Gastrocnemius medialis (tissue), 4 donors: ENCODE data around the gene ZNF75A. TPM values are rescaled to one million over a fixed set of nuclear protein-coding genes. Genes with fewer than 3 reads are reported as not detected.

Experiments used
- ATAC-seq, 2 donors: fragments of 150-250 bp; one replicate each; pipeline ENCODE4 v1.9.1; 2016
- DNase-seq, 2 donors: peaks; one replicate each; pipeline ENCODE4 v3.0.0-alpha.2; 2019
- H3K27ac ChIP-seq, 4 donors: fragments of 200-600 bp; sonication (generic); 1 replicate in 1 of 4; 2 replicates in 3 of 4; pipeline ENCODE4 v1.5.1; 2016 to 2018; ENCODE audit warnings: mild to moderate bottlenecking in 2 of 4, moderate library complexity in 1 of 4
- H3K27me3 ChIP-seq, 3 donors: fragments of 200-600 bp; sonication (generic) in 2 of 3; 1 replicate in 1 of 3; 2 replicates in 2 of 3; pipeline versions ENCODE4 v1.5.1 to v1.6.0; 2016 to 2019; ENCODE audit warnings: mild to moderate bottlenecking in 1 of 3, moderate library complexity in 1 of 3
- H3K36me3 ChIP-seq, 2 donors: fragments of 200-600 bp; sonication (generic) in 1 of 2; one replicate each; pipeline ENCODE4 v1.5.1; 2017 to 2018
- H3K4me1 ChIP-seq, 2 donors: fragments of 200-600 bp; sonication (generic) in 1 of 2; one replicate each; pipeline ENCODE4 v1.5.1; 2016 to 2017; ENCODE audit warnings: mild to moderate bottlenecking in 2 of 2
- H3K4me3 ChIP-seq, 4 donors: fragments of 200-600 bp; sonication (generic) in 3 of 4; 1 replicate in 1 of 4; 2 replicates in 3 of 4; pipeline ENCODE4 v1.5.1; 2016 to 2019; ENCODE audit warnings: mild to moderate bottlenecking in 2 of 4
- H3K9me3 ChIP-seq, 3 donors: fragments of 200-600 bp; sonication (generic) in 2 of 3; 1 replicate in 1 of 3; 2 replicates in 2 of 3; pipeline ENCODE4 v1.5.1; 2016 to 2019
- POLR2A ChIP-seq, 2 donors: fragments of 450-650 bp; IDR thresholded peaks; one replicate each; pipeline ENCODE4 v1.6.1; 2017; ENCODE audit warnings: antibody characterized with exemption in 2 of 2, mild to moderate bottlenecking in 2 of 2, moderate library complexity in 2 of 2
- in situ Hi-C, 4 donors: fragments of 200-750 bp; cut with MboI; loops; one replicate each; pipeline versions ENCODE4 v1.15.0 to v1.8.0; 2017; ENCODE audit warnings: low sequenced_read_pairs in 4 of 4
- intact Hi-C: fragments of 100-400 bp; cut with DNase I; formaldehyde crosslinking; loops from one replicate; pipeline ENCODE4 v1.15.1; 2023; ENCODE audit warnings: low total_unique reads
- total RNA-seq, 4 donors: library from RNA; depleted of rRNA; stranded (reverse); fragments of >200 nt; gene quantifications; one replicate each; pipeline versions ENCODE4 v1.1.0 to v1.2.3, GENCODE V29; 2016
- TF ChIP-seq, protein P1 (sequence below), 5 experiments: fragments of 450-650 bp in 3 of 5; fragments of 200-600 bp in 2 of 5; sonication (generic) in 2 of 5; IDR thresholded peaks in 4 of 5; conservative IDR thresholded peaks in 1 of 5; 1 replicate in 4 of 5; 2 replicates in 1 of 5; pipeline ENCODE4 v1.5.1; 2016 to 2019; ENCODE audit warnings: antibody characterized with exemption in 5 of 5, mild to moderate bottlenecking in 3 of 5, moderate library complexity in 3 of 5

The ZNF75A gene
- total RNA-seq, 4 donors from 2014 or later: 5.5 to 13.2 (median 12.5) TPM

DNA sequence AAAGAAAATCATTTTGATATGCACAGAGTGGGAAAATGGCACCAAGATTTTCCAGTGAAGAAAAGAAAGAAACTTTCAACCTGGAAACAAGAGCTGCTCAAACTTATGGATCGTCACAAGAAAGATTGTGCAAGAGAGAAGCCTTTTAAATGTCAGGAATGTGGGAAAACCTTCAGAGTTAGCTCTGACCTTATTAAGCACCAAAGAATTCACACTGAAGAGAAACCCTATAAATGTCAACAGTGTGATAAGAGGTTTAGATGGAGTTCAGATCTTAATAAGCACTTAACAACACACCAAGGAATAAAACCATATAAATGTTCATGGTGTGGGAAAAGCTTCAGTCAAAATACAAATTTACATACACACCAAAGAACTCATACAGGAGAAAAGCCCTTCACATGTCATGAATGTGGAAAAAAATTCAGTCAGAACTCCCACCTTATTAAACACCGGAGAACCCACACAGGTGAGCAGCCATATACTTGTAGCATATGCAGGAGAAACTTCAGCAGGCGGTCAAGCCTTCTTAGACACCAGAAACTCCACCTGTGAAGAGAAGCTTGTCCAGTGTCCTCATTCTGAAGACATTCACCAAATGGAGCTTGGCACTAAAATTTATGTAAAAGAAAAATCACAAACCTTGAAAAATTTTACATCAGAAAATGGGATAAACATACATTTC, 12.2 kb downstream of the ZNF75A start:
- Histone ChIP-seq H3K27me3 (peaks cover 0 to 7% (median 0%) of the 10 kb centered on the region in 3 donors), H3K9me3 (peaks cover 30 to 78% (median 61%) of the 10 kb centered on the region in 3 donors), H3K36me3 (peaks cover 39 to 73% of the 10 kb centered on the region in 2 donors), H3K27ac (no peak overlapping the region), H3K4me1 (no peaks in the 10 kb centered on the region), H3K4me3 (peak overlapping the region in 1 of 4 donors; percentile 3)
- DNase-seq (no peak), ATAC-seq (no peak)
- TF ChIP-seq POLR2A (IDR thresholded peaks at IDR 0.05): no peak
- TF ChIP-seq, protein P1, sequence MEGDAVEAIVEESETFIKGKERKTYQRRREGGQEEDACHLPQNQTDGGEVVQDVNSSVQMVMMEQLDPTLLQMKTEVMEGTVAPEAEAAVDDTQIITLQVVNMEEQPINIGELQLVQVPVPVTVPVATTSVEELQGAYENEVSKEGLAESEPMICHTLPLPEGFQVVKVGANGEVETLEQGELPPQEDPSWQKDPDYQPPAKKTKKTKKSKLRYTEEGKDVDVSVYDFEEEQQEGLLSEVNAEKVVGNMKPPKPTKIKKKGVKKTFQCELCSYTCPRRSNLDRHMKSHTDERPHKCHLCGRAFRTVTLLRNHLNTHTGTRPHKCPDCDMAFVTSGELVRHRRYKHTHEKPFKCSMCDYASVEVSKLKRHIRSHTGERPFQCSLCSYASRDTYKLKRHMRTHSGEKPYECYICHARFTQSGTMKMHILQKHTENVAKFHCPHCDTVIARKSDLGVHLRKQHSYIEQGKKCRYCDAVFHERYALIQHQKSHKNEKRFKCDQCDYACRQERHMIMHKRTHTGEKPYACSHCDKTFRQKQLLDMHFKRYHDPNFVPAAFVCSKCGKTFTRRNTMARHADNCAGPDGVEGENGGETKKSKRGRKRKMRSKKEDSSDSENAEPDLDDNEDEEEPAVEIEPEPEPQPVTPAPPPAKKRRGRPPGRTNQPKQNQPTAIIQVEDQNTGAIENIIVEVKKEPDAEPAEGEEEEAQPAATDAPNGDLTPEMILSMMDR (IDR thresholded peaks at IDR 0.05 in 4 of 5, conservative IDR thresholded peaks at IDR 0.05 in 1 of 5): no peak
- in situ Hi-C loops: no loop called here
- intact Hi-C loops: no loop called here

DNA sequence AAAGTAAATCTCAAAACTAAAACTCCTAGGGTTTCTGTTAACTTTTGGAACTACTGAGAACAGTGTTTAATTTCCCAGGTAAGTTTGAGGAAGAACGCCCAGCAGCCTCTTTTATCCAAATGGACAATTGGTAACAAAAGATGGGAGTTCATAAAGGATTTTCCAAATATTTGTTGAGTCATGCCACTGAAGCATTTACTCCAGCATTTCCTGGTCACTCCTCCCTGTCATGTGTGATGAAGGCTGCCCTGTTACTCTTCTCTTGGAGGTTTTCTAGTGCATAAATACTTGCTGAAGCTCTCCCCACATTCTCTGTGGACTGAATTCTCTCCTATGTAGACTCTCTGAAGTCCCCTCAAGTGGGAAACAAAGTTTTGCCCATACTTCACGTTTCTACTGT, 16.5 kb downstream of the ZNF75A start:
- in situ Hi-C loops: loop anchor here in 1 of 4 donors (5.0 kb wide), 1 partner anchor 105 kb away; no protein-coding TSS in a partner anchor
- ATAC-seq (no peak), DNase-seq (no peak)
- peaks cover 17 to 57% (median 50%) of the 10 kb centered on the region in 3 donors for H3K9me3 ChIP-seq
- H3K4me1 ChIP-seq: no peaks in the 10 kb centered on the region
- peaks cover 0 to 7% (median 0%) of the 10 kb centered on the region in 3 donors for H3K27me3 ChIP-seq
- H3K4me3 ChIP-seq: peak overlapping the region in 1 of 4 donors; percentile 6
- TF ChIP-seq, protein P1 (IDR thresholded peaks at IDR 0.05 in 4 of 5, conservative IDR thresholded peaks at IDR 0.05 in 1 of 5): no peak
- TF ChIP-seq POLR2A (IDR thresholded peaks at IDR 0.05): no peak
- intact Hi-C loops: no loop called here
- H3K27ac ChIP-seq: no peak overlapping the region
- H3K36me3 ChIP-seq: peaks cover 17 to 29% of the 10 kb centered on the region in 2 donors

DNA sequence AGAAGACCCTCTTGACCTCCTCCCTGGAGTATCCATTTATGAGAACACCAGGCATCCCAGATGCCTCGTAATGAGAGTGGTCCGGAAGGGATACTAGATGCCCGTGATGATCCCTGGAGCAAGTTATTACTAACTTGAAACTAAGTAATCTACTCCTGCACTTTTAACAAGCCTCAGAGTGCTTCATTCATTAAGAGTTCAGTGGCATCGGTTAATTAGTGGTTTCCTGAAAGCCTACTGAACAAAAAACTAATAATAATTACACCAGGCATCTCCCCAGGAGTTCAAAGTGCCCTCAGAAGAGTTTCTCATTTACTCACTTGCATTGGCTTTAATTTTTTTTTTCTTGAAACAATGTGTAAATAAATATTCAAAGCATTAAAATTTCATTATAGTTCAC, 22.2 kb downstream of the ZNF75A start:
- Histone ChIP-seq H3K9me3 (peaks cover 0 to 6% (median 0%) of the 10 kb centered on the region in 3 donors), H3K36me3 (no peaks in the 10 kb centered on the region), H3K4me1 (no peaks in the 10 kb centered on the region), H3K27me3 (no peaks in the 10 kb centered on the region), H3K27ac (no peak overlapping the region), H3K4me3 (no peak overlapping the region)
- TF ChIP-seq, protein P1 (IDR thresholded peaks at IDR 0.05 in 4 of 5, conservative IDR thresholded peaks at IDR 0.05 in 1 of 5): no peak
- no peak for TF ChIP-seq POLR2A (IDR thresholded peaks at IDR 0.05)
- in situ Hi-C loops: no loop called here
- intact Hi-C loops: no loop called here
- no peak for DNase-seq
- ATAC-seq: no peak

DNA sequence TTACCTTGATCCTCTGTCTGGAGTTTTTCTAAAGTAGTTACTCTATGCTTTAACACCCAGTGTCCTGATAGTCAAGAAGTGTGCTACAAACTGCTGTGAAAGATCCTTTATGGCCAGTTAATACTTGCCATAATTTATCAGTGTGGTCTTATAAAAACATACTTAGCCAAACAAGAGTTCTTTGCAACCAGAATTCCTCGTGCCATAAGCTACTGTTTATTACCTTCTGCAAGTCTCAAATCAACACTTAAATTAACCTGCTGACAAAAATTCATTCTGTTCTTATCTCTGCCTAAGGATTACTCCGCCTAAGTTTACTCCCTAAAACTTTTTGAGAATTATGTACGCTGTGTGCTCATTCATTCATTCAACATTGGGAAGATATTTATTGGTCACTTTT, 22.8 kb downstream of the ZNF75A start:
- no peak overlapping the region for H3K4me3 ChIP-seq
- no peak for TF ChIP-seq POLR2A (IDR thresholded peaks at IDR 0.05)
- TF ChIP-seq, protein P1 (IDR thresholded peaks at IDR 0.05 in 4 of 5, conservative IDR thresholded peaks at IDR 0.05 in 1 of 5): no peak
- intact Hi-C loops (no loop called here), in situ Hi-C loops (no loop called here)
- no peaks in the 10 kb centered on the region for H3K27me3 ChIP-seq
- no peaks in the 10 kb centered on the region for H3K36me3 ChIP-seq
- peaks cover 0 to 3% (median 0%) of the 10 kb centered on the region in 3 donors for H3K9me3 ChIP-seq
- H3K4me1 ChIP-seq: no peaks in the 10 kb centered on the region
- no peak for DNase-seq
- no peak for ATAC-seq
- no peak overlapping the region for H3K27ac ChIP-seq
